ENCODE results near the gene FAM118B.
A peak's percentile ranks its signal among the peaks of the same experiment; 100 is the strongest.
"Not testable (repeated sequence)": the region's sequence is repeated elsewhere in the genome, so short reads cannot be mapped to it uniquely, and the experiment has no call there.

FAM118B gene

DNA sequence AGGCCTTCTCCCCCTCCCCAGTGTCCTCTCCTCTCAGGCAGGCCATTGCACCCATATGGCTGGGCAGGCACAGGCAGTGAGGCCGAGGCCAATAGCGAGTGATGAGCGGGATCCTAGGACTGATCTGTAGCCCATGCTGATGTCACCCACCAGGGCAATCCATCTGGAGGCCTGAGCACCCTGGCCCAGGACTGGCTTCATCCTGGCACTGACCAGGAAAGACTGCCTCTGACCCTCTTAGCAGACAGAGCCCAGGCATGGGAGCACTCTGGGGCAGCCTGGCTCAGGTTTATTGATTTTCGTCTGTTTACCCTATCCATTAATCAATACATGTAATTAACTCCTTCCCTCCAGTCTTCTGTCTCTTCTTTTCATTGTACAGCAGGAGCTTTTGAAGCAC, 66.2 kb downstream of the FAM118B start:
- DNase-seq: no peak

DNA sequence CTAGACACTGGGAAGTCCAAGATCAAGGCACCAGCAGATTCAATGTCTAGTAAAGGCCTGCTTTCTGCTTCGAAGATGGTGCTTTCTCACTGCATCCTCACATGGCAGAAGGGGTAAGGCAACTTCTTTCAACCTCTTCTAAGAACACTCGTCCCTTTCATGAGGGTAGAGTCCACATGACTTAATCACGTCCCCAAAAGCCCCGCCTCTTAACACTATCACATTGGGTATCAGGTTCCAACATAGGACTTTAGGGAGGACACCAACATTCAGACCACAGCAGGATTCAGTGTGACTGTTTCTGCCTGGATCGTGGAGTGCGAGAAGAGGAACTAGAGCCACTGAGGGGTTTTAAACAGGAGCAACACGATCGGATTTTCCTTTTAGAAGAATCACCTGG, 67.6 kb downstream of the FAM118B start:
- DNase-seq: no peak

- DNase-seq: no peak
Observed at GRCh38 chr11:126280595-126280994, 69.0 kb downstream of the FAM118B start.

DNA sequence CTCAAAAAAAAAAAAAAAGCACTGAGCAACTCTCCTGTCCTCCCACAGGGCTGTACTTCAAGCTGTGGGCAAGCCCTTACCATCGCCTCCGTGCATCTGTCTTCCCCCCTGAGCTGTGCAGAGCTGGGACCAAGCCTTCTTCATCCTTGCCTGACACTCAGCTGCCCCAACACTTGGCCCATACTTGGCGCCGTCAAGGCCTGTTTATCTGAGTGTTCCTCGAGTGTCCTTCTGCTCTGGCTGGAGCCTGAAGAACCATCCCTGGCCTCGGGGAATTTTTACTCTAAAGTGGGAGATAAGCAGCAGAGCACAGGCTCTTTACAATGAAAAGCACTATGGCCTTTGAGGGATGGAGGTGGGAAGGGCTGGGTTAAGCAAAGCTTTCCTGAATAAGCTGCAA, 69.7 kb downstream of the FAM118B start:
- DNase-seq: no peak

- DNase-seq: no peak
Observed at GRCh38 chr11:126281666-126282175, 70.1 kb downstream of the FAM118B start.

DNA sequence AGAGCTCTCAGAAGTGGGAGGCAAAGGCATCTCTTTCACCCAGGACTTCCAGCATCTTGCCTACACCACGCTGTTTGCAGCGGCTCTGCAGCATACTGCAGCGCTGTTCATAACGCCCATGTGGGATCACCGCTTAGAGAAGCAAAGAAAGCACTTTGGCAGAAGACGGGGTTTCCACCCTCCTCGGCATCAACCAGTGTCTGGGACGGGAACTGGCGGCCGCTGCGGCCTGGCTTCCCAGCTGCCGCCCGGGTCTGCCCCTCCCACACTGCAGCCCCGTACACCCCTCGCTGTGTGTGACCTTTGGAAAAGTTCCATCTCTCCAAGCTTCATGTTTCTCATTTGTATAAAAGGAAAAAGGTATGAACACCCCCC, 70.8 kb downstream of the FAM118B start:
- DNase-seq: peak; percentile 6 to 20

DNA sequence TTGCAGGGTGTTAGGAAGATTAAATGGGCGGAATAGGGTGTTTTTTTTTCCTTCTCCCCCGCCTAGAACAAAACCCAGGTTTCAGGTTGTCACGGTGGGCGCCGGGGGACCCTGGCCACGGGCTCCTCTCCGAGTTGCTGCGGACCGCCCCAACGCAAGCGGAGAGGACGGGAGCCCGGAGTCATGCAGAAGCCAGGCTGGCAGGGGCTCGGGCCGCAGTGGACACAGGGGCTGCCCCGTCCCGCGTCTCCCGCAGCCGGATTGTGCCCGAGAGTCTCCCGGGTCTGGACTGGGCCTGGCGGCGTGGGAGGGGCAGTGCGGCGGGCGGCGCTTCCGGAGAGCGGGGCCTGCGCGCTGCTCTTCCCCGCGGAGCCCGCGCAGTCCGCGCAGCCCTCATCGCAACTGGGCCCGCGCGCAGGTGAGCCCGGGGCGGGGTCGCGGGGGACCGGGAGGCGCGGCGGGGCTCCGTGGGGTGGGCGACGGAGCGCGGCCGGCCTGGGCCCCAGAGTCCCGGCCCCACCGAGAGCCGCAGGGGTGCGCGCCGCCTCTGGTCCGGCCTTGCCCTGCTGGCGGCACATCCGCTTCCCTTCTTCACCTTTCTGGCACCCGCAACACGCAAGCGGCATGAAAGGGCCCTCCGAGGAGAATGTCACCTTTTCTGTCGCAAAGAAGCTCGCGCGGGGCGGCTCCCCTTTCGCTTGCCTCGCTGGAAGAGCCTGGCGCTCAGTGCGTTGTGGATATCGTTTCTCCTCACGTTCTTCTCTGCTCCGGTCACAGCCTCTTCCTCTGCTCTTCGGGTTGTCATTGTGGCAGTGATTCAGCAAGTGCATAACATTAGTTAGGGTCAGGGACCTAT, 71.4 kb downstream of the FAM118B start, which contains the start of gene TIRAP:
Gene TIRAP, plus strand, starts transcription at position 358 of the 856 bp plus-strand sequence. CDS start 7,802 bp downstream, outside the sequence.
- DNase-seq: peak; percentile 54 to 64

- peak; percentile 34 to 47 for DNase-seq
Observed at GRCh38 chr11:126284829-126285228, 73.2 kb downstream of the FAM118B start.

DNA sequence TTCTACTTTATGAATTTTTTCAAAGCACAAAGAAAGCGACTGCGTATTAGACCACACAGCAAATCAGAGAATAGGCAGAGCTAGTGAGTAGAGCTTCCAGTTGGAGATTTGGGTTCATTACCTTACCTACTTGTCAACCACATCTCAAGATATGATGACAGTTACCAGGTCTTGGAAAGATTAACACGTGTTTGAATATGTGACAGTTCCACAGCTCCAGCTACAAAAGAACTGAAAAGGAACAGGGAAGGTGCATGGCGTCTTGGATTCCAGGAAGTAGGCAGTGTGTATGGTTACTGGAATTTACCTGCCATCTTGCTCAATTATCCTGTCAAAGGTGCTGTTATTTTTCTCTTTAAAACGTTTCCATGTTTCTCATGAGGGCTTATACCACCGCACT, 76.7 kb downstream of the FAM118B start:
- no peak for DNase-seq

DNA sequence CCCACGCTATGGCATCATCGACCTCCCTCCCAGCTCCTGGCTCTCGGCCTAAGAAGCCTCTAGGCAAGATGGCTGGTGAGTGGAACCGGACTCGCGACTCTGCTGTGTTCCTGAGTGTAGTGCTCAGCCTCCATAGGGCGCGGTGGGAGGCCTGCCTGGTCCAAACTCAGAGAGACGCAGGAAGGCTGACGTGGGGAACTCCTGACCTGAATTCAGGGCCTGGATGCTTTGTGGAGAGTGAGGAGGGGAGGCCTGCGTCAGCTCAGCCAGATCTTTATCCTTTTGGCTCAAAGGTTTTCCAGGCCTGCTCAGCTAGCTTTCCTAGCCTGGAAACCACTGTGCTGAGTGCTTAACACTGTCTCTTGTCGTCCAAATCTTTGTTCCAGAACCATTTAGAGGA, 79.3 kb downstream of the FAM118B start:
- DNase-seq: no peak

DNA sequence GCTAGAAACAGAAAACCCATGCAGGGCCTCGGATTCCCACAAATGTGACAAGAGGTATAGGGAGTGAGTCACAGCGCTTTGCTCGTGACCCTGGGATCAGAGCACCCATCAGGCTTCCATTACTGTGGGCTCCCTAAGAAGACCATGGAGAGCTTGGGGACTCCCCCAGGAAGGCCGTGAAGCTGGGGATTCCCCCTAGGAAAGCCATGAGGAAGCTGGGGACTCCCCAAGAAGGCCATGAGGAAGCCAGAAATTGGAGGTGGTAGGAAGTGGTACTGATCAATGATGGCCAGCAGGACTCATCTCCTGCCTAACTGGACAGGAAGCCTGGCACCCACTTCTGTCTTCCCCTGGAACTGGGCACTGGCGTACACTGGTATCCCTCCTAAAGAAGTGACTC, 82.1 kb downstream of the FAM118B start:
- no peak for DNase-seq

DNA sequence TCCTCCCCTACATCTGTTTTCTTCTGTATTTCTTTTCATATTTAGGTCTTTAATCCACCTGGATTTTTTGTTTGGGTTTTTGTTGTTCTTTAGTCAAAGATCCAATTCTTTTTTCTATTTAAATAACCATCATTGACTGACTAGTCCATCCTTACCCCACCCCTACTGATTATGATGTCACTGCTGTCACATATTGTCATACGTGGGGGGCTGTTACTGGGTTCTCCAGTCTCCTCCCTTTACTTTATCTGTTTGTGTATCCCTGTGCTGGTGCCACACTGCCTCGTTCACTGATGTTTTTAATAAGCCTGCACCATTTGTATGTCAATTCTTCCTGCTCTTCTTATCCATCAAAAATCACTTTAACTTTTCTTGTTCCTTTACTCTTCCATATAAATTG, 85.4 kb downstream of the FAM118B start:
- DNase-seq: no peak

DNA sequence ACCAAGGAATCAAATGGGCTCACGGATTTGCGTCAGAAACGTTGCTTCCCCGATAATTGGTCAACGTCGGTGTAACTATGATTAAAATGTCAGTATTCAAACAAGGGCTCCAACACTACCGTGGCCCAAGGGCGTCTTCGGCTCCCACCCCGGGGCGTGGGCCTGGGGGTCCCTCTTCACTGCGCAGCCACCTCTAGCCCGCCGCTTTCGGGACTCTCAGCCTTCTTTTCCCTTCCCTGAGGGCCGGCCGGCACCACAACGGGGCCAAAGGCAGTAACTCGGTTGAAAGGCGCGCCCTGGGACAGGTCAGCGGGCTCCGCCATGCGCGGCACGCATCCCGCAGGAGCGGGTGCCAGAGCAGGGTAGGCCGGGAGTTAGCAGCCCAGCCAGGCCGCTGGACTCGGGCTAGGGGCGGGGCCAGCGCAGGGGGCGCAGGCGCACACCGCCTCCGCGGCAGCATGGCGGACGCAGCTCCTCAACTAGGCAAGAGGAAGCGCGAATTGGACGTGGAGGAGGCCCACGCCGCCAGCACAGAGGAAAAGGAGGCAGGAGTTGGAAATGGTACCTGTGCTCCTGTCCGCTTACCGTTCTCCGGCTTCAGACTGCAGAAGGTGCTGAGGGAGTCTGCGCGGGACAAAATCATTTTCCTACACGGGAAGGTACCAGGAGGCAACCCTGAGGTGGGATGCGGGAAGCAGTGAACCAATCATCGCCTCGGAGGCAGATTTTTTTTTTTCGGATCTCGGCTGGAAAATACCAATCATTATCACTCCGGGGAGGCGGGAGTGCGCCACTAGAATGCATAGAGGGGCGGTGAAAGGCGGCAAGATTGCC, 92.3 kb downstream of the FAM118B start, which contains the start of gene DCPS:
Gene DCPS, plus strand, starts transcription at position 438 of the 834 bp plus-strand sequence. Its CDS starts 21 bp downstream, at position 459.
- DNase-seq: peak; percentile 82 to 83

- DNase-seq: no peak
Observed at GRCh38 chr11:126304457-126305075, 93.0 kb downstream of the FAM118B start.

- DNase-seq: no peak
Observed at GRCh38 chr11:126305699-126306098, 94.1 kb downstream of the FAM118B start.

- peak; percentile 48 to 75 for DNase-seq
Observed at GRCh38 chr11:126307706-126308105, 96.1 kb downstream of the FAM118B start.

GRCh38 chr11:126308271-126308671, 96.7 kb downstream of the FAM118B start:
- no peak for DNase-seq

GRCh38 chr11:126308771-126309170, 97.2 kb downstream of the FAM118B start:
- not testable (repeated sequence) for DNase-seq

- peak; percentile 55 to 64 for DNase-seq
Observed at GRCh38 chr11:126310200-126310991, 98.8 kb downstream of the FAM118B start.

DNA sequence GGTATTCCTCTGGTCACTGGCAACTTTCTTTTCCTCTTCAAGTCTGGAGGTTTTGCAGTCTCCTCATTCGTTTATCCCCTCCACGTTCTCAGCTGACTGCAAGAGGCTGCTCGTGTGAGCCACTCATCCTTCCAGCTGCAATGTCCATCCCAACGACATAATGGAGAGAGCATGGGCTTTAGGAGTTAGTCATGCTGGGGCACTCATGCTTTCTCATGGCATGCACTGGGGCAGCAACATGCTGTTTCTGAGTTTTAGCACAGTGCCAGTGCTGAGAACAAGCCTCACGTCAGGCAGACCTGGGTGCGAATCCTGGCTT, 99.4 kb downstream of the FAM118B start:
- DNase-seq: no peak

DNA sequence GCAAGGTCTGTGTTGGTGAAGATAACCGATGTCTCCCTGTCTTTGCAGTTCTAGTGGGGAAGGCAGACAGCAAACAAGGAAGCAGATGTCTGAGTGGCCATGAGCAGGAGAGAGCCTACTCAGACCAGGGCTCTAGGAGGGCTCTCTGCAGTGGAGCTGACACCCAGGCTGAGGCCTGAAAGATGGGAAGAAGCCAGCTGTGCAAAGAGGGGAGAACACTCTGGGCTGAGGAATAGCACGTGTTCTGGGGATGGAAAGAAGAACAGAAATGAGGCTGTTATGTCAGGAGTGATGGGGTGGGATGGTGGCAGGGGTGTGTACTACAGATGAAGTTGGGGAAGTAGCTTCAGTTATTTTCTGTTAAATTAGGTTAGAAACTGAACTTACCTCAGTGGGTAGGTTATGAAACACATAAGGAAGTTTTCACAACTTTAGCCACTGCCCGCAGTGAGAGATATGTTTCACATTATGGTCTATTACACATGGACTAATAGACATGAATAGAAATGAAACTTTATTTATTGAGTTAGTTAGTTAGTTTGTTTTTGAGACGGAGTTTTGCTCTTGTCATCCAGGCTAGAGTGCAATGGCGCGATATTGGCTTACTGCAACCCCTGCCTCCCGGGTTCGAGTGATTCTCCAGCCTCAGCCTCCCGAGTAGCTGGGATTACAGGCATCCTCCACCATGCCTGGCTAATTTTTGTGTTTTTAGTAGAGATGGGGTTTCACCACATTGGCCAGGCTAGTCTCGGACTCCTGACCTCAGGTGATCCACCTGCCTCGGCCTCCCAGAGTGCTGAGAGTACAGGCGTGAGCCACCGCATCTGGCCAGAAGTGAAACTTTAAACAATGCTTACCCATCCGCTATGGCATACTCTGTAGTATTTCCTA, 100.1 kb downstream of the FAM118B start:
- DNase-seq: peak; percentile 94 to 97
